Neuronal stem cell (in vitro differentiated cells): ENCODE measurements around the gene BPIFB6.
A peak's percentile ranks its signal among the peaks of the same experiment; 100 is the strongest.

Experiments used
- DNase-seq: peaks from one replicate; pipeline ENCODE4 v3.0.0-alpha.2; 2013; ENCODE audit warnings: low spot score
- H2AFZ ChIP-seq: one replicate; pipeline ENCODE4 v1.6.1; 2013; ENCODE audit warnings: mild to moderate bottlenecking, low read length, inconsistent platforms
- H2AK5ac ChIP-seq: 2 replicates; pipeline ENCODE4 v1.6.1; 2013; ENCODE audit warnings: low read depth, mild to moderate bottlenecking, inconsistent platforms, low read length, moderate library complexity, mixed read lengths
- H2BK120ac ChIP-seq: 2 replicates; pipeline ENCODE4 v1.6.1; 2013; ENCODE audit warnings: low read depth, mild to moderate bottlenecking, inconsistent platforms, low read length, moderate library complexity, mixed read lengths
- H2BK12ac ChIP-seq: one replicate; pipeline ENCODE4 v1.6.1; 2013; ENCODE audit warnings: low read length, inconsistent platforms
- H2BK15ac ChIP-seq: 2 replicates; pipeline ENCODE4 v1.6.1; 2013; ENCODE audit warnings: mild to moderate bottlenecking, low read length, inconsistent platforms, mixed read lengths
- H2BK5ac ChIP-seq: one replicate; pipeline ENCODE4 v1.6.1; 2013; ENCODE audit warnings: inconsistent platforms, mild to moderate bottlenecking, low read length, moderate library complexity
- H3K14ac ChIP-seq: one replicate; pipeline ENCODE4 v1.6.1; 2013; ENCODE audit warnings: low read length, inconsistent platforms
- H3K18ac ChIP-seq: 2 replicates; pipeline ENCODE4 v1.6.1; 2013; ENCODE audit warnings: low read length, inconsistent platforms
- H3K23ac ChIP-seq: 2 replicates; pipeline ENCODE4 v1.6.1; 2013; ENCODE audit warnings: low read depth, mild to moderate bottlenecking, mixed read lengths, low read length, inconsistent platforms; ENCODE audit not compliant: poor library complexity
- H3K27ac ChIP-seq: replicated peaks from 3 replicates; pipeline ENCODE4 v1.5.1; 2013; ENCODE audit warnings: low read length, inconsistent platforms
- H3K27me3 ChIP-seq, 3 experiments: 2 replicates each; pipeline ENCODE4 v1.6.1; 2013; ENCODE audit warnings: low read length in 3 of 3, mild to moderate bottlenecking in 2 of 3, inconsistent platforms in 1 of 3, low read depth in 1 of 3, mixed read lengths in 1 of 3, moderate library complexity in 1 of 3; ENCODE audit not compliant: control insufficient read depth in 3 of 3, insufficient read depth in 3 of 3
- H3K36me3 ChIP-seq, 2 donors: replicated peaks in 1 of 2; 2 replicates each; pipeline ENCODE4 v1.6.1; 2013; ENCODE audit warnings: low read length in 2 of 2; ENCODE audit not compliant: control insufficient read depth in 2 of 2, insufficient read depth in 2 of 2
- H3K4ac ChIP-seq: 2 replicates; pipeline ENCODE4 v1.6.1; 2013; ENCODE audit warnings: inconsistent platforms, mild to moderate bottlenecking, low read length, moderate library complexity
- H3K4me1 ChIP-seq, 2 donors: 1 replicate in 1 of 2; 2 replicates in 1 of 2; pipeline ENCODE4 v1.6.1; 2013; ENCODE audit warnings: low read length in 2 of 2, low read depth in 1 of 2; ENCODE audit not compliant: control insufficient read depth in 2 of 2, insufficient read depth in 1 of 2
- H3K4me2 ChIP-seq: one replicate; pipeline ENCODE4 v1.6.1; 2013; ENCODE audit warnings: mild to moderate bottlenecking, low read length, inconsistent platforms; ENCODE audit not compliant: insufficient read depth, poor library complexity, severe bottlenecking
- H3K4me3 ChIP-seq, 2 donors: 2 replicates each; pipeline ENCODE4 v1.5.1; 2013; ENCODE audit warnings: low read length in 2 of 2, mild to moderate bottlenecking in 2 of 2, inconsistent platforms in 1 of 2, moderate library complexity in 1 of 2
- H3K79me1 ChIP-seq: one replicate; pipeline ENCODE4 v1.6.1; 2013; ENCODE audit warnings: low read depth, mild to moderate bottlenecking, inconsistent platforms, low read length, moderate library complexity
- H3K9ac ChIP-seq: one replicate; pipeline ENCODE4 v1.6.1; 2013; ENCODE audit warnings: mild to moderate bottlenecking, low read depth, low read length, inconsistent platforms; ENCODE audit not compliant: poor library complexity
- H3K9me3 ChIP-seq, 2 donors: replicated peaks in 1 of 2; 2 replicates each; pipeline versions ENCODE3 to v1.6.1; 2013; ENCODE audit warnings: low read length in 2 of 2, mild to moderate bottlenecking in 2 of 2, inconsistent platforms in 1 of 2, low read depth in 1 of 2, mixed read lengths in 1 of 2, moderate library complexity in 1 of 2; ENCODE audit not compliant: control insufficient read depth in 2 of 2, insufficient read depth in 1 of 2
- H4K8ac ChIP-seq: one replicate; pipeline ENCODE4 v1.6.1; 2013; ENCODE audit warnings: low read depth, mild to moderate bottlenecking, inconsistent platforms, low read length, moderate library complexity
- H4K91ac ChIP-seq: one replicate; pipeline ENCODE4 v1.6.1; 2013; ENCODE audit warnings: low read length, low read depth, mild to moderate bottlenecking, inconsistent platforms; ENCODE audit not compliant: poor library complexity
- WGBS, 2 donors: extraction: QIAGEN DNeasy Blood & Tissue Kit; methylation state at CpG; one replicate each; pipeline ENCODE4 v1.1.7; 2013; ENCODE audit warnings: missing lambda C conversion rate in 2 of 2, mixed read lengths in 1 of 2; ENCODE audit not compliant: insufficient read length in 2 of 2, insufficient replicate concordance in 1 of 2; ENCODE audit errors: extremely low coverage in 2 of 2; 5-methylcytosine and 5-hydroxymethylcytosine counted together

BPIFB6 gene

DNA sequence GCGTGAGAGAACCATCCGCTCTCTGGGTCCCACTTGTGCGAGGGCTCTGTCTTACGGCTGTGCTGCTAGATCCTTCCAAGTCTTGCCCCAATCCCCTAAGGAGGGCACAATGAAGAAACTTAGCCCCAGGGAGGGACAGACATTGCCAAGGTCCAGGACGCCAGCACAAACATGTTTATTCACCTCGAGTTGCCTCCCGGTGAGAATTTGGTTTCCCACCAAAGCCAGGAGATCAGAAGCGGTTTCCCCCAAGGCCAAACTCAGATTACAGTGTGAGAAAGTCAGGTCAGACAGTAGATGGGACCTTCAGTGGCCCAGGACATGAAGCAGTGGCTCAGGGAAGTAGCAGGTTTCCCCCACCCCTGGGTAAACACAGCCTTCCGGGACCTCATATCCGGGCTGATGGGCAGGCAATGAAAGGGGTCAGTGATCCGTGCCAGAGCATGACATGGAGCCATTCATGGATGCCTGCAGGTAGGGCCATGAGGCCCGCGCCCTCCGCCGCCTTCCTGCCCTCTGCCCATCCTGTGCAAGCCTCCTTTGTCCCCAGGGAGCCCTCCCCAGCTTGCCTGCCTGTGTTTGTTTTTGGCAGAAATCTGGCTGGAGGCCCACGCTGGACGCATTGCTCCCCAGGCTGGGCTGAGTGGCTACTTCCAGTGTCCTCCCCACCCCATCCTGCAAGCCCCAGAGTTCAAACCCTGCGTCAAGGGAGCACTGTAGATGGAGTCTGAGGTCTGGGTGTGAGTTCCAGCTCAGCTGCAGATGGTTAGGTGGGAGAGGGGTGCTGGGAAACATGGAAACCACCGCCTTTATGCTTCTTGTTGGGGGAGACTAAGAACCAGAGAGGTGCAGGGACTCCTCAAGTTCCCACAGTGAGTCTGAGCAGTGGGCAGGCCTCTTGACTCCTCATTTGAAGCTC, 22.0 kb upstream of the BPIFB6 start:
- Histone ChIP-seq H2AFZ (no peak overlapping the region), H3K23ac (no peak overlapping the region), H3K4me3 (no peak overlapping the region), H3K27me3 (peaks cover 0 to 8% (median 0%) of the 10 kb centered on the region in 3 experiments), H2AK5ac (no peak overlapping the region), H3K27ac (no peak overlapping the region), H2BK12ac (no peak overlapping the region), H4K8ac (no peak overlapping the region), H3K4ac (no peak overlapping the region), H3K18ac (peak overlapping the region; percentile 76), H3K4me1 (peaks cover 10 to 11% of the 10 kb centered on the region in 2 donors), H2BK5ac (no peak overlapping the region), H3K9me3 (peaks cover 0 to 5% of the 10 kb centered on the region in 2 donors), H2BK120ac (no peak overlapping the region), H3K9ac (no peak overlapping the region), H3K79me1 (no peaks in the 10 kb centered on the region), H3K14ac (no peak overlapping the region), H4K91ac (no peak overlapping the region), H3K36me3 (no peaks in the 10 kb centered on the region), H3K4me2 (no peak overlapping the region), H2BK15ac (peak overlapping the region; percentile 41)
- DNase-seq, result no peak
- WGBS, 2 donors, result no CpG with 5 or more reads among the region's 19 CpGs

DNA sequence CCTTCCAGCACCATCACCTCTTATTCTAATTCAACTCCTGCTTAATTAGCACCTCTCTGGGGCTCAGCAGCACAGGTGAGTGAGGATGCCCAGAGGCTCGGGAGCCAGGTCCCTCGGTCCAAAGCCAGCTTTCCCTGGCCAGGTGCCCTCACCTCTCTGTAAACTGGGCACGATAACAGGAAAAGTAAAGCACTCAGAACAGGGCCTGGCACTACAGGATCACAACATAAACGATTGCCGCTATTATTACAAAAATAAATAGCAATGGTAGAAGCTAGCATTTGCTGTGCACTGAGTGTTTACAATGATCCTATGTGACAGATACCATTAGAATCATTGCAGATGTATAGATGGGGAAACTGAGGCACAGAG, 21.3 kb upstream of the BPIFB6 start:
- H3K36me3 ChIP-seq, result no peaks in the 10 kb centered on the region
- H2AFZ ChIP-seq, result no peak overlapping the region
- H2BK12ac ChIP-seq, result no peak overlapping the region
- no CpG with 5 or more reads among the region's 5 CpGs for WGBS, 2 donors
- H3K4me3 ChIP-seq, result no peak overlapping the region
- H3K27ac ChIP-seq, result no peak overlapping the region
- H3K14ac ChIP-seq, result no peak overlapping the region
- H3K9me3 ChIP-seq, result peaks cover 0 to 5% of the 10 kb centered on the region in 2 donors
- H3K4me1 ChIP-seq, result peaks cover 11 to 12% of the 10 kb centered on the region in 2 donors
- H4K8ac ChIP-seq, result no peak overlapping the region
- no peak overlapping the region for H3K4me2 ChIP-seq
- no peak overlapping the region for H2BK15ac ChIP-seq
- no peak overlapping the region for H2BK5ac ChIP-seq
- no peak overlapping the region for H3K23ac ChIP-seq
- no peak overlapping the region for H2BK120ac ChIP-seq
- H4K91ac ChIP-seq, result no peak overlapping the region
- DNase-seq, result no peak
- H3K79me1 ChIP-seq, result no peaks in the 10 kb centered on the region
- peaks cover 0 to 14% (median 0%) of the 10 kb centered on the region in 3 experiments for H3K27me3 ChIP-seq
- no peak overlapping the region for H3K9ac ChIP-seq
- H3K18ac ChIP-seq, result no peak overlapping the region
- H2AK5ac ChIP-seq, result no peak overlapping the region
- H3K4ac ChIP-seq, result no peak overlapping the region

GRCh38 chr20:33010674-33011449, 20.6 kb upstream of the BPIFB6 start:
- Histone ChIP-seq H3K27me3 (peaks cover 0 to 18% (median 0%) of the 10 kb centered on the region in 3 experiments), H4K8ac (no peak overlapping the region), H3K4ac (no peak overlapping the region), H4K91ac (no peak overlapping the region), H2AFZ (no peak overlapping the region), H3K23ac (no peak overlapping the region), H3K27ac (no peak overlapping the region), H3K4me1 (peaks cover 11 to 12% of the 10 kb centered on the region in 2 donors), H2BK5ac (no peak overlapping the region), H2AK5ac (peak overlapping the region; percentile 3), H3K14ac (no peak overlapping the region), H2BK120ac (no peak overlapping the region), H2BK12ac (no peak overlapping the region), H3K9me3 (no peaks in the 10 kb centered on the region), H3K4me3 (peak overlapping the region in 1 of 2 donors; percentile 52), H3K36me3 (no peaks in the 10 kb centered on the region), H3K4me2 (no peak overlapping the region), H3K18ac (no peak overlapping the region), H3K79me1 (no peaks in the 10 kb centered on the region), H2BK15ac (no peak overlapping the region), H3K9ac (no peak overlapping the region)
- DNase-seq, result no peak
- WGBS, 2 donors, result no CpG with 5 or more reads among the region's 8 CpGs
